Measurements from ENCODE around the gene PEX14.

Gene PEX14

GRCh38 chr1:10628685-10629084 is 153.9 kb downstream of the PEX14 start:
- no peak for TF ChIP-seq RARB (CRISPR knock-in tag; IDR thresholded peaks at IDR 0.05)
- no peak for TF ChIP-seq TCF4 (CRISPR knock-in tag; IDR thresholded peaks at IDR 0.05; ENCODE audit: borderline replicate concordance)
- TF ChIP-seq ISL1 (CRISPR knock-in tag; IDR thresholded peaks at IDR 0.05), result no peak
- no peak for TF ChIP-seq ZNF565 (CRISPR knock-in tag; conservative IDR thresholded peaks at IDR 0.05; ENCODE audit: low read depth)
- TF ChIP-seq ARNTL (CRISPR knock-in tag; IDR thresholded peaks at IDR 0.05; ENCODE audit: borderline replicate concordance, low read depth), result no peak
- TF ChIP-seq POU6F1 (CRISPR knock-in tag; IDR thresholded peaks at IDR 0.05; ENCODE audit: borderline replicate concordance, low read depth), result no peak
- ATAC-seq, result no peak

- TF ChIP-seq TCF4 (CRISPR knock-in tag; IDR thresholded peaks at IDR 0.05; ENCODE audit: borderline replicate concordance) (no peak), ESRRG (CRISPR knock-in tag; IDR thresholded peaks at IDR 0.05) (no peak), CSDC2 (CRISPR knock-in tag; IDR thresholded peaks at IDR 0.05) (no peak), ARNTL (CRISPR knock-in tag; IDR thresholded peaks at IDR 0.05; ENCODE audit: borderline replicate concordance, low read depth) (no peak), OSR1 (CRISPR knock-in tag; IDR thresholded peaks at IDR 0.05) (no peak), RARB (CRISPR knock-in tag; IDR thresholded peaks at IDR 0.05) (no peak)
- ATAC-seq, result no peak
Measured at GRCh38 chr1:10629091-10629815, 154.5 kb downstream of the PEX14 start.

- TF ChIP-seq POU6F1 (CRISPR knock-in tag; IDR thresholded peaks at IDR 0.05; ENCODE audit: borderline replicate concordance, low read depth) (no peak), OSR1 (CRISPR knock-in tag; IDR thresholded peaks at IDR 0.05) (no peak), CSDC2 (CRISPR knock-in tag; IDR thresholded peaks at IDR 0.05) (no peak), TSHZ2 (CRISPR knock-in tag; IDR thresholded peaks at IDR 0.05) (no peak), PATZ1 (CRISPR knock-in tag; IDR thresholded peaks at IDR 0.05; ENCODE audit: borderline replicate concordance) (no peak), CREB5 (CRISPR knock-in tag; IDR thresholded peaks at IDR 0.05; ENCODE audit: low read depth) (no peak), TOX (CRISPR knock-in tag; IDR thresholded peaks at IDR 0.05; ENCODE audit: borderline replicate concordance) (no peak), GLIS3 (CRISPR knock-in tag; IDR thresholded peaks at IDR 0.05) (no peak), ZNF8 (CRISPR knock-in tag; IDR thresholded peaks at IDR 0.05) (no peak), ZFP30 (CRISPR knock-in tag; IDR thresholded peaks at IDR 0.05) (no peak), ZFP3 (CRISPR knock-in tag; IDR thresholded peaks at IDR 0.05) (no peak), SNAI2 (CRISPR knock-in tag; IDR thresholded peaks at IDR 0.05) (no peak), ZNF70 (CRISPR knock-in tag; IDR thresholded peaks at IDR 0.05) (no peak), ISL1 (CRISPR knock-in tag; IDR thresholded peaks at IDR 0.05) (no peak), ESRRG (CRISPR knock-in tag; IDR thresholded peaks at IDR 0.05) (no peak)
- ATAC-seq, result peak; percentile 20; the same call in 1 of the 3 replicates
Measured at GRCh38 chr1:10629816-10630571, 155.2 kb downstream of the PEX14 start.

All from SK-N-SH treated with all-trans-retinoic acid at 6 μM for 48 hours (cell line).